GM12872 (cell line): ENCODE results near the gene LGI4.

ENCODE experiments used
- TF ChIP-seq, protein P1 (sequence below): IDR thresholded peaks from 3 replicates; pipeline ENCODE4 v1.5.1; 2011; ENCODE audit warnings: low read depth, mild to moderate bottlenecking, low read length, moderate library complexity; ENCODE audit not compliant: insufficient read depth

The LGI4 gene

DNA sequence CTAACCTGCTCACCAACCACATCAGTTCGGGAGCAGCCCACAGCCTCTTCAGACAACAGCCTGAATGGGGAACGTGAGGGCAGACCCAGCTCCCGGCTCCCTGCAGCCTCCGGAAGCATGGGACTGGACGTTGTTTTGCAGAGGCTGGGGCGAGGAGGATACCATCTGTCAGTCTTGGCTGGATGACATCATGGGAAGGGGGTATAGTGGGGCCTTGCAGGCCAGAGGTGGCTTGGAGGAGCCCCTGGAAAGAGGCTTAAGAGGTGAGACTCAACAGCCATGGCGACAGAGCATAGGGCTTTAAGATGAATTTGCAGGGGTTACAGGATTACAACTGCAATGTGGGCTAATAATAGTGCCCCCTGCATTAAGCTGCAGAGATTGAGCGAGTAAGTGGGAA is 17.7 kb downstream of the LGI4 start:
- TF ChIP-seq, protein P1, sequence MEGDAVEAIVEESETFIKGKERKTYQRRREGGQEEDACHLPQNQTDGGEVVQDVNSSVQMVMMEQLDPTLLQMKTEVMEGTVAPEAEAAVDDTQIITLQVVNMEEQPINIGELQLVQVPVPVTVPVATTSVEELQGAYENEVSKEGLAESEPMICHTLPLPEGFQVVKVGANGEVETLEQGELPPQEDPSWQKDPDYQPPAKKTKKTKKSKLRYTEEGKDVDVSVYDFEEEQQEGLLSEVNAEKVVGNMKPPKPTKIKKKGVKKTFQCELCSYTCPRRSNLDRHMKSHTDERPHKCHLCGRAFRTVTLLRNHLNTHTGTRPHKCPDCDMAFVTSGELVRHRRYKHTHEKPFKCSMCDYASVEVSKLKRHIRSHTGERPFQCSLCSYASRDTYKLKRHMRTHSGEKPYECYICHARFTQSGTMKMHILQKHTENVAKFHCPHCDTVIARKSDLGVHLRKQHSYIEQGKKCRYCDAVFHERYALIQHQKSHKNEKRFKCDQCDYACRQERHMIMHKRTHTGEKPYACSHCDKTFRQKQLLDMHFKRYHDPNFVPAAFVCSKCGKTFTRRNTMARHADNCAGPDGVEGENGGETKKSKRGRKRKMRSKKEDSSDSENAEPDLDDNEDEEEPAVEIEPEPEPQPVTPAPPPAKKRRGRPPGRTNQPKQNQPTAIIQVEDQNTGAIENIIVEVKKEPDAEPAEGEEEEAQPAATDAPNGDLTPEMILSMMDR: no peak

DNA sequence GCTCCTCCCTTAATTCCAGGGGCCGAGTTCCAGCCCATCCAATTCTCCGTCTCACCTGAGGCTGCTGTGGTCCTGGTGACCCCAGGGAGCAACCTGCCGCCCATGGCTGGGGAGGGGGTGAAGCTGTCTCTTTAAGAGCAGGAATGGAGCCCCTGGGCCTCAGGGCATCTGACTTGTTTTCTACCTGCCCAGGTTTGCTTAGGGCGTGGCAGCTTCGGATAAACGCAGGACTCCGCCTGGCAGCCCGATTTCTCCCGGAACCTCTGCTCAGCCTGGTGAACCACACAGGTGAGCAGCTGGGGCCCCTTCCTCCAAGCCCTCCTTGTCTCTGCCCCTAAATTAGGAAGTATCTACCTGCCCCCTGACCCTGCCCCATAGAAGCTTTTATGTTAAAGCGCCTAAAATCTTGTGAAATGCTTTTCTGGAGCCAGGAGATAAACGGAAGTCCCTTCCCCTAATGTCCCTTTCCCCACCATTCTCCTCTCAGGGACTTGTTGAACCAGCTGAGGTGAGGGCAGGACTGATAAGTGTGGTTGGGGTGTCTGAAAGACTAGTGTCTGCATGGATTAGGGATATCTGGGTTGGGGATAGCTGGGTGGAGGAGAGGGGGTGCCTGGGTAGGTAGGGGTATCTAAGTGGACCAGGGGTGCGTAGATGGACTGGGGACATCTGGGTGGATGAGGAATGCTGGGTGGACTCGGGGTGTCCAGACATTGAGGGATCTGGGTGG is 18.6 kb downstream of the LGI4 start:
- TF ChIP-seq, protein P1: no peak

- TF ChIP-seq, protein P1: no peak
Measured at GRCh38 chr19:35115177-35115951, 19.5 kb downstream of the LGI4 start, which contains the start of gene FXYD3. Gene FXYD3, plus strand, starts transcription at chr19:35115823. Its CDS starts 3,554 bp downstream, at chr19:35119377.

DNA sequence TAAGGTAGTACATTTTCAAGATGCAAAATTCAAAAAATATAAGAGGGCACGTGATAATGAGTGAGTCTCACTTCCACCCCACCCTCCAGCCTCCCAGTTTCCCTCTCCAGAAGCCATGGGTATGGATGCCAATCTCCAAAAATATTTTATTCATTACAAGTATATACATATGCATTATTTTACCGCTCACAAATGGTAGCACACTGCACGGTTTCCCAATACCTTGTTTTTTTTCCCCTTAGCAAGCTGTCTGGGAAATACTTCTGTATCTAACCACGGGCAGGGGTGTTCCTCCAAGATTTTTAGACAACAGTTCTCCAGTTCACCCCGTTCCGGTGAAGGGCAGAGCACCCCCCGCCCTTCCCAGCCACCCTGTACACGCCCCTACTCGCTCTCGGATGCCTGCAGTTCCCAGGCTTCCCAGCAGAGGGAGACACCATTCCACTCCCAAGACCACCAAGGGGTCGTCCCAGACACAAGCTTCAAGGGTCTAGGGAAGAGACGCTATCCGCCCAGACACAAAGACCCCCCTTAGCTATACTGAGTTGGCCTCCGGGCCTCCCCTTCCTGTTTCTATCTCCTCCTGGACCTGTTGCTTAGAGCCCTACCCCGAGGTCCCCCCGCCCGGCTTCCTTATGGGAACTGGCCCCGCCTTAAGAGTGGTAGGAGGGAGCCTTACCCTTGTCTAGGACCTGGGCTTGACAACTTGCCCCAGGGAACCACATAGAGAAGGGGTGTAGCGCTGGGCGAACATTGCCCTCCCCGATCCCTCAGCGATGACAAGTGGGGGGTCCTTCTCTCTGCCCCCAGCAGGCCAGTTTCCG is 20.3 kb downstream of the LGI4 start:
- TF ChIP-seq, protein P1: peak; percentile 99

GRCh38 chr19:35112995-35113688 is 21.7 kb downstream of the LGI4 start:
- TF ChIP-seq, protein P1: no peak

- TF ChIP-seq, protein P1: no peak
Measured at GRCh38 chr19:35110974-35111373, 23.9 kb downstream of the LGI4 start.
